Fibroblast of skin of right quadriceps (primary cell): Measurements from ENCODE around the gene RNF126.
"Not testable (repeated sequence)": the region's sequence is repeated elsewhere in the genome, so short reads cannot be mapped to it uniquely, and the experiment has no call there.

Source experiments
- DNase-seq: peaks from one replicate; pipeline ENCODE4 v3.0.0-alpha.2; 2013

RNF126 gene

DNA sequence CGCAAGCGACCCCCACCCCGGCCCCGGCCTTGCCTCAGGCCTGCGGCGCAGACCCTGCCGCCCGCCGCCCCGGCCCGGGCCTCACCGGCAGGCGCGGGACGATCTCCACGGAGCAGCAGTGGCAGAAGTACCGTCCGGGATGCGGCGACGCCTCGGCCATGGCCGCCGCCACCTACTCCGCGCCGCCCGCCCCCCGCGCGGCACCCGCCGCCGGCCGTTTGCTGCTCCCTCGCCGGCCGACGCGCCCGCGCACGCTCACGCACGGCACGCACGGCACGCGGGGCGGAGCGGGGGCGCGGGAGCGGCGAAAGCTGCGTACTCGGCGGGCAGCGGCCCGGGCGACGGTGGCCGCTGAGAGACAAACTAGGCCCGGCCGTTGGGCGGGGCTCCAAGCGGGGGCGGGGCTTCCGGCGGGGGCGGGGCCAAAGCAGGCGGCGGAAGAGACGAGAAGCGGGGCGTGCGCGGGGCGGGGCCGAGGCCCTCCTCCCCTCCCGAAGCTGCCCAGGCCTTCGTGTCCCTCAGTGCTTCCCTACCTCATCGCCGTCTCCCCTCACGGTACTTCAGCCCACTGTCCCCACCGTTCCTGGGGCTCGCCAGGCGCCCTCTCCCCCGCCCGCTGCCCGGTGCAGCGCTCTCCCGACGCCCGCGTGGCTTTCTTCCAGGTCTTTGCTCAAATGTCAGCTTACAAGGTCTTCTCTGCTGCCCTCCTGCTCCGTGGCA is at the start of gene RNF126:
Gene RNF126, minus strand, starts transcription at position 253 of the 720 bp plus-strand sequence. Its CDS starts 93 bp downstream, at position 160.
- peak; percentile 94 for DNase-seq

DNA sequence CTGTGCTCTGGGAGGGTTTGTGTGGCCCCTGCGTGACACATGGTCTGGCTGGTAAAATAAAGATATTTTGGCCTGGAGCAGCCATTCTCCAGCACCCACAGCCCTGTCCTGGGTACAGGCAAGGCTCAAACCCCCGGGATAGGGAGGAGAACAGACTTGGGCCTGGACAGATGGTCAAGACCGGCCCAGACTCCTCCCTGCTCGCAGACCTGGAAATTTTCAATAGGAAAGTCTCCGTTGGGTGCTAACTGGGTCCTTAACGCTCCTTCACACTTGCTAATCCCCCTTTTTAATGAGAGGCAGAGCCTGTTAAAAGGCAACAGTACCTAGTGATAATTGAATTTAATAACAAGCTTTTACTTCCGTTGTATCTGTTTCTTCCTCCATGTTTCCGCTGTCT is 48.2 kb upstream of the RNF126 start:
- DNase-seq, result no peak

DNA sequence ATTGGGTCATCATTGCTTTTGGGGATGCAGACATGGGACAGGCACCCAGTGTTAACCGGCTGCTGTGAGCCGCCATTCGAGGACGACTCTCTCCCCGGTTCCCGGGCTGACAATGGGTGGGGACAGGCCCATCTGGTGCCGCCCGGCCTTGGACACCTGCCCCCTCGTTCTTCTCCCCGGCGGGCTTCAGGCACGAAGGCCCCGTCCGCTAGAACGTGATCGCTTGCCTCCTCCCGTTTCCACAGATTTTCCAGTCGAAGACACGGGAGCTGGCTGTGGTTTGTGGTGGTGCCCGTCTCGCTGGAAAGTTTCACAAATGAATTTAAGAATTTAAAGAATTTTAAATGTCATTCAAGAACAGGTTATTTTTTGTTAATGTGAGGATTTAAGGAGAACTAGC is 47.8 kb upstream of the RNF126 start:
- DNase-seq, result no peak

DNA sequence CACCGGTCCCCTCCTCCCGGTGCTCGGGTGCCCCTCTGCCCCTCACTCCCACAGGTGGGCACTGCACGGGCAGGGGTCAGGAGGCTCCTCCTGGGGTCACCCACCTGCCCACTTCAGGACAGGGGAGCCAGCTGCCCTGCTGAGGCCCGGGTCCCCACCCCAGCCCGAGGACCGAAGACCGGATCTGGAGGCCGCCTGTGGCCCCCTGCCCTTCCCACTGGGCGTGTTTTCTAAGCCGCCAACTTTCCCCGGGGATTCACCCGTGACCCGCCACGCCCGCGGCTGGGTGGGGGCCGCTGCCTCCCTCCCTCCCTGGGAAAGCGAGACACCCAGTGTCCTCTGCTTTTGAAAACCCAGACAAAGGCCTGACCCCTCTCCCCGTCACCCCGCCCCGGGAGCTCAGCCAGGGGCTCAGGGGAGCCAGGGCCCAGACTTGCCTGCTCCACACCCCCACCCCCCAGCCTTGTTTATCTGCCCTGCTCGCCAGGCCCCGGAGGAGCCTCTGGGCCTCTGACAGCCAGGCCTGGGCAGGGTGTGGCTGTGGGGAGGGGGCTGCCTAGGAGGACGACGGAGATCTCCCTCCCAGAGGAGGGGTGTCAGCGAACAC is 47.1 kb upstream of the RNF126 start:
- DNase-seq, result no peak

DNA sequence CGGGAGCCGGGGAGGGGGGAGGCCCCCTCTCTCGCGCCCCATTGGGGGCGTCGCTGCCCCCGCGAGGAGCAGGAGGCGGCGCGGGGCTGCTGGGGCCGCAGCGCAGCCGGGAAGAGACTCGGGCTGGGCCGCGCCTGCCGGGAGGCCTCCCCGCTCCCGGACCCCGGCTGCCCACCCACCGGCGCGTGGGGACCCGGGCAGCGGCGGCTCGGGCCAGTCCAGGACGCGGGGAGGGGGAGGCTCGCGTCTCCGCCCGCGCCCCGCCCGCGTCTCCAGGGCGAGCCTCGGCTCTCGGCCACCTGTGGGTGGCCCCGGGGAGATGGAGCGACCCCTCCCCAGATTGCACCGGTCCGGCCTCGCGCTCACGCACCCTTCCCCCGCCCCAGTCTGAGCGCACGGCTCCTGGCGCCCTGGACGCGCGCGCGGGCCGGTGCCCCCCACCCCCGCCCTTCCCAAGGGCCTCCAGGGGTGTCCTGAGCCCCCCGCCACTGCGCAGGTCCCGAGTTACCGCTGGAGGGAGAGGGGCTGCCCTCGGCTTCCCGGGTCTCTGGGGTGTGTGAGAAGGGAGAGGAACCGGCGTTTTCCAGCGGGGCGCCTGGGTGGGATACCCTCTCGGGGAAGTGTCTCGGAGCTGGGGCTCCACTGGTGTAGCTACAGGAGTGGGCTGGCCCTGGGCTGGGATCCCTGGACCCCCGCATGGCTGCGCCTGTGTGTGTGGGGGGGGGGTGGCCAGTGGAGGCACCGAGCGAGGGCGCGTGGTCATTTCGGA is 46.4 kb upstream of the RNF126 start:
- no peak for DNase-seq

DNA sequence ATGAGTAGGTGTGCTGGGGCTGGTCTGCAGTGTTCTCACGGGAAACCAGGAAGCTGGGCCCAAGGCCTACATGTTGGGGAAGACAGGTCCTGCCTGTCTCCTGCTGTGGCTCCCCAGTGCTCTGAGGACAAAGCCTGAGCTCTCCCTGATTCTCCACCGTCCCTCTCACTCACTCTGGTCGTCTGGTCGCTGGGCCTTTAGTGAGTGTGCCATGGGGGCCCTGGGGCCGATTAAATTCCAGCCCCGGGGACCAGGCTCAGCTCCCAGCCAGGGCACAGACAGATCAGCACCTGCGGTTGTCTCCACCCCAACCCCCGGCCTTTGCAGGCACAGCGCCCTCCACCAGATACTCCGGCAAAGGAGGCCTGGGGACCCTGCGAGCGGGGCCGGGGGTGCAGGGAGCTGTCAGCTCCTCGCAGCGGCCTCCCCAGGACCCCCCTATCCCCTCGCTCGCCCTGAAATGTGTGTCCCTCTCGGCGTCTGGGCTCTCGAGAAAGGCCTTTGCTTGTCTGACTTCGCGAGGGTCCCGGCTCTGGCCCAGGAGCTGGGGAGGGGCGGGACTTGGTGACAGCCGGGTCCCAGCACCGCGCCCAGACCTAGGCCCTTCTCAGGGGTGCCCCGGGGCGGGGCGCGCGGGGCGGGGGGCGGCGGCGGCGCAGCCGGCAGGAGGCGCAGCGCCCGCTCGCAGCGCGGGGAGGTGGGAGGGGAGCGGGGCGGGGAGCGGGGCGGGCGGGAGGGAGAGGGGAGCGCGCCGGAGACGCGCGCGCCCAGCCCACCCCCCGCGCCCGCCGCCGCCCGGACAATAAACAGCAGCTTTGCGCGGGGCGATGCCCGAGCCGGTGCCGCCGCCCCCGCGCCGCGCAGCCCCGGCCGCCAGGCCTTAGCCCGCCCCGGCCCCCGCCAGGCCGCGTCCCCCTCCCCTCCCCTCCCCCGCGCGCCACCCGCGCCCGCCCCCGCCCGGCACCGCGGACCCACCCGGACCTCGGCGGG is 45.4 kb upstream of the RNF126 start, which contains the start of gene PALM:
Gene PALM, plus strand, starts transcription at position 782 of the 990 bp plus-strand sequence. CDS start 212 bp downstream, outside the sequence.
- no peak for DNase-seq

DNA sequence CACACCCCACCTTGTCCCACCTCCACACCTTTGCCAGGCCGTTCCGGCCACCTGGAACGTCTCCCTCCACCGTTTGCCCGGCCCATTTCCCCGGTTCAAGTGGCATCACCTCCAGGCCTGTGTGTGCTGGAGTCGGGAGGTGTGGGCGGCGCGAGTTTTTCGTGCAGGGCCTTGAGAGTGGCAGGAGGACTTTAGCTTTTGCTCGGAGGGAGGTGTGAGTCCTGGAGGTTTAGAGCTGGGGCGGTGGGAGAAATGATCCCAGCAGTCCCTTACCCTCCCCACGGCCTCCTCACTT is 41.4 kb upstream of the RNF126 start:
- no peak for DNase-seq

DNA sequence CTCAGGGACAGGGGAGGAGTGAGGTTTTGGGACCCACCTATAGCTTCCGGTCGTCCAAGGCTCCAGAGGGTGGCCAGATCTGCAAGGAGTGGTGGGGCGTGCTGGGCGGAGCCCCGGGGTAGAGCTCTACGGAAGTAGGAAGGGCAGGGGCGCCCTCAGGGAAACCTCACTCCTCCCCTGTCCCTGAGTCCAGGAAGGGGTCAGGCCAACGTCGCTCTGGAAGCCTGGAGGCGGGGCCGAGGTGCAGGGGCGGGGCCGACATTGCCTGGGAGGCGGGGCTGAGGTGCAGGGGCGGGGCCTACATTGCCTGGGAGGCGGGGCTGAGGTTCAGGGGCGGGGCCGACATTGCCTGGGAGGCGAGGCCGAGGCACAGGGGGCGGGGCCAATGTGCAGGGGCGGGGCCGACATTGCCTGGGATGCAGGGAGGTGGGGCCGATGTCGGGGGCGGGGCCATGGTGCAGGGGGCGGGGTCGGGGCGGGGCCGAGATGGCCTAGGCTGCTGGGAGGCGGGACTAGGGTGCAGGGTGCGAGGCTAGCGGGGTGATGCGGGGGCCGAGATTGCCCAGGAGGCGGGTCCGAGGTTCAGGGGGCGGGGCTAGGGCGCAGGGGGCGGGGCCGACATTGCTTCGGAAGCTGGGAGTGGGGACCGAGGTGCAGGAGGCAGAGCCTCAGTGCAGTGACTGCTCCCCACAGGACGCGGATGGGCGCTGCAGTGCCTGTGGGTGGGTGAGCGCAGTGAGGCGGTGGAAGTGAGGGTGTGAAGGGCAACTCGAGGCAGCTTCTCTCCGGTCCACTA is 40.8 kb upstream of the RNF126 start:
- DNase-seq, result peak; percentile 39

DNA sequence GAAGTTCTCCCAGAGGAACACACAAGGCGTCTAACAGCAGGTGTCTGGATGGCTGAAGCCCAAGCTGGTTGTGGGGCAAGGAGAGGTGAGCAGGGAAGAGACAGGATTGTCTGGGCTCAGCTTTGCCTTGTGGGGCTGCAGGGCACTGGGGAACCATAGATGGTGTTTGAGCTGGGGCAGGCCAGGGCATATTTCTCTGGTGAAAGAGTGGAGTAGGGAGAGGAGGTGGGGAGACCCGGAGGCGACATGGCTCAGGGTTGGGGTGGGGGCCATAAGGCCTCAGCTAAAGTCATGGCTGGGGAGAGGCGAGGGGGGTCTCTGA is 40.3 kb upstream of the RNF126 start:
- no peak for DNase-seq

DNA sequence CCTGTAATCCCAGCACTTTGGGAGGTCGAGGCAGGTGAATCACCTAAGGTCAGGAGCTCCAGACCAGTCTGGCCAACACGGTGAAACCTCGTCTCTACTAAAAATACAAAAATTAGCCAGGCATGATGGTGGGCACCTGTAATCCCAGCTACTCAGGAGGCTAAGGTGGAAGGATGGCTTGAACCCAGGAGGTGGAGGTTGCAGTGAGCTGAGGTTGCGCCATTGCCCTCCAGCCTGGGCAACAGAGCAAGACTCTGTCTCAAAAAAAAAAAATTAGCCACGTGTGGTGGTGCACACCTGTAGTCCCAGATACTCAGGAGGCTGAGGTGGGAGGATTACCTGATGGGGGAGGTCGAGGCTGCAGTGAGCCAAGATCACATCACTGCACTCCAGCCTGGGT is 39.8 kb upstream of the RNF126 start:
- DNase-seq, result not testable (repeated sequence)

DNA sequence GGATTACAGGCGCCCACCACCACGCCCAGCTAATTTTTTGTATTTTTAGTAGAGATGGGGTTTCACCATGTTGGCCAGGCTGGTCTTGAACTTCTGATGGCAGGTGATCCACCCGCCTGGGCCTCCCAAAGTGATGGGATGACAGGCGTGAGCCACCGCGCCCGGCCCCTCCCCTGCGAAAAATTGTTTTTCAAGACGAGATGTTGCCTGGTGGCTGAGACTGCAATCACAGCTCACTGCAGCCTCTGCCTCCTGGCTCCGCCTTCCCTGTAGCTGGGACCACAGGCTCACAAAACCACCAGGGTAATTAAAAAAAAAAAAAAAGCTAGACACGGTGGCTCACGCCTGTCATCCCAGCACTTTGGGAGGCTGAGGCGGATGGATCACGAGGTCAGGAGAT is 36.9 kb upstream of the RNF126 start:
- not testable (repeated sequence) for DNase-seq

DNA sequence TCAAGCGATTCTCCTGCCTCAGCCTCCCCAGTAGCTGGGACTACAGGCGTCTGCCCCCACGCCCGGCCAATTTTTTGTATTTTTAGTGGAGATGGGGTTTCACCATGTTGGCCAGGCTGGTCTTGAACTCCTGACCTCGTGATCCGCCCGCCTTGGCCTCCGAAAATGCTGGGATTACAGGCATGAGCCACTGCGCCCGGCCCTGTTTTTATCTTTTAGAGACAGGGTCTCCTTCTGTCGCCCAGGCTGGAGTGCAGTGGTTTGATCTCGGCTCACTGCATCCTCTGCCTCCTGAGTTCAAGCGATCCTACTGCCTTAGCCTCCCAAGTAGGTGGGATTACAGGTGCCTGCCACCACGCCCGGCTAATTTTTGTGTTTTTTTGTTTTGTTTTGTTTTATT is 35.5 kb upstream of the RNF126 start:
- not testable (repeated sequence) for DNase-seq

DNA sequence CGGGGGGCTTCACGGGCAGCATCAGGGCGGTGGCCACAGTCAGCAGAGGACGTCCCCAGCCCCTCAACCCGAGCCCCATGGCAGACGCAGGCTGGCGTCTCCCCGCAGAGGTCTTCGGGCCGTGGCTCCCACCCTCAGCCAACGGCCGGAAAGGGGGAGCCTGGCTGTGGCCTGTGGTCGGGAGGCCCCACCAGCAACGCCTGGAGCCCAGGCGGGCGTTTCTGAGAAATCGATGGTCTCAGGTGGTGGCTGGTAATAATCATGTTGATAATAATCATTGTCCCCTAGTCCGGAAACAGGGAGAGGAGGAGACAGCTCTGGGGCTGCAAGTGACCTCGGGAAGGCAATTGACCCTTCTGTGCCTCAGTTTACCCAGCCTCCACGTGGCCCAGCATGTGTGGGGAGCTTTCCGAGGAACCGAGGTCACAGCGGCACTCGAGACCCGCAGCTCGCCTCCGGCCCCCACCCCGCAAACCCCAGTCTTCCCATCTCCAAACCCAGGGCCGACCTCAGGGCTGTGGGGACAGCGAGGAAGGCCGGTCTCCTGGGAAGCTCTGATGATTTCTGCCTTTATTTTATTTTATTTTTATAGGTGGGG is 32.4 kb upstream of the RNF126 start, which contains the start of gene PRSS57:
Gene PRSS57, minus strand, starts transcription at position 101 of the 598 bp plus-strand sequence. Its CDS starts 22 bp downstream, at position 79.
- no peak for DNase-seq

DNA sequence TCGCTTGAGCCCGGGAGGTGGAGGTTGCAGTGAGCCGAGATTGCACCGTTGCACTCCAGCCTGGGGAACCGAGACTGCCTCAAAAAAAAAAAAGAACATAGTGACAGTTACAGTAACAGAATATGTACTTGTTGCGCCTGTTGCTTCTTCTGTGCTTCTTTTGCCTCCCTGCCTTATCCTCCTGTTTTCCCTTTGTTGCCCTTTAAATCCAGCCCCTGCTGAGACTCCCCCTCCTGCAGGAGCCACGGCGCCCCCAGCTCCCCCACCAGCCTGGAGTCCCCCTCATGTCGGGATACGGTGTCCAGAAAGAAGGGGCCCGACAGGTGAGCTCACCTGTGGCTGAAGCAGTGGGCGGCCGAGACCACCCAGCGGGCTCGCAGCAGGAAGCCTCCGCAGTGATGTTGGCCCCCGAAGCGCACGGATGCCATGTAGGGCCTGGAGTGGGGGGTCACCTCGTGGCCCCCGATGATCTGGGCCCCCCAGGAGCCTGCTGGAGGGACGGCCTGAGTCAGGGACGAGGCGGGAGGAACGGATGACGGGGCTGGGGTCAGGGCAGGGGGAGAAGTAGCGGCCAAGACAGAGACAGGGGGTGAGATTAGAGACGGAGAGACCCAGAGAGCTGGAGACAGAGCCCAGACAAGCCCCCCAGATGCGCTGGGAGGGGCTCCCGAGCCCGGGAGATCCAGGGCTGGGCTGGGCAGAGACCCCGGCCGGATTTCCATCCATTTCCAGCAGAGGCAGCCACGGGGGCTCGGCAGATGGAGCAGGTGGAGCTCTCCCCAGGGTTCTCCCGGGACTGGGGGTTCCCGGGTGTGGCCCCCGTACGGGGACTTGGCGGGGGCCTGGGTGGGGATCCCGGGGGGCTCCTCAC is 31.7 kb upstream of the RNF126 start:
- DNase-seq, result no peak

DNA sequence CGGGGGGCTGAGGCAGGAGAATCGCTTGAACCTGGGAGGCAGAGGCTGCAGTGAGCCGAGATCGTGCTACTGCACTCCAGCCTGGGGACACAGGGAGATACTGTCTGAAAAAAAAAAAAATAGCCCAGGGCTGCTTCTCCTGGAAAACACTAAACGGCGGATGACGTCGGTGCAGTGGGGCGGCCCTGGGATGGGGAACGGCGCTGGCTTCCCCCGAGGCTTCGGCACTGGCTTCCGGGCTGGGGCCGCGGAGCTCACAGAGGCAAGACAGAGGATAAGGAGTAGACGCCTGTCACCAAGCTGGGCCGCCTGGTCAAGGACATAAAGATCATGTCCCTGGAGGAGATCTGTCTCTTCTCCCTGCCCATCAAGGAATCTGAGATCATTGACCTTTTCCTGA is 27.2 kb upstream of the RNF126 start:
- DNase-seq, result no peak

DNA sequence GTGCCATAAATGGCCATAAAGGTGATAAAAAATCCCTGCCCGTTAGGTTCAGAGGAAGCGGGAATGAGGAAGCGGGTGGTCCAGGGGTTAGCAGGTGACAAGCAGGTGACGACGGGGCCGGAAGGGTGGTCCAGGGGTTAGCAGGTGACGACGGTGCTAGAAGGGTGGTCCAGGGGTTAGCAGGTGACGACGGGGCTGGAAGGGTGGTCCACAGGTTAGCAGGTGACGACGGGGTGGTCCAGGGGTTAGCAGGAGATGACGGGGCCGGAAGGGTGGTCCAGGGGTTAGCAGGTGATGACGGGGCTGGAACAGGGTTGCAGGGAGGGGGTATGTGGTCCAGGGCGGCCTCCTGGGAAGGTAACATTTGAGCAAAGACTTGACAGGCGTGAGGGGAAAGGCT is 26.0 kb upstream of the RNF126 start:
- no peak for DNase-seq

DNA sequence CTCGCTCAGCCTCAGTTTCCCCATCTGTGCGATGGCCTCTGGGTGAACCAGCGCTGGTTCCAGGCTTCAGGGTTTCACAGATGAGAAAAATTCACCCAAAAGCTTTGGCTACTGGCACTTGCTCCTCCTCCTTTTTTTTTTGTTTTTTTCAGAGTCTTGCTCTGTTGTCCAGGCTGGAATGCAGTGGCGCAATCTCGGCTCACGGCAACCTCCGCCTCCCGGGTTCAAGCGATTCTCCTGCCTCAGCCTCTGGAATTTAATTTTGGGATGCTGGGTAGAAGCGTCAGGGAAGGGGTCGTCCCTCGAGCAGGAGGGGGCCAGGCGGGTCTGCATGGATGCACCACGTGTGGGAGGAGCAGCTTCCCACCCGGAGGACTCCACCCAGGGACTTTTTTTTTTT is 25.2 kb upstream of the RNF126 start:
- DNase-seq, result no peak

DNA sequence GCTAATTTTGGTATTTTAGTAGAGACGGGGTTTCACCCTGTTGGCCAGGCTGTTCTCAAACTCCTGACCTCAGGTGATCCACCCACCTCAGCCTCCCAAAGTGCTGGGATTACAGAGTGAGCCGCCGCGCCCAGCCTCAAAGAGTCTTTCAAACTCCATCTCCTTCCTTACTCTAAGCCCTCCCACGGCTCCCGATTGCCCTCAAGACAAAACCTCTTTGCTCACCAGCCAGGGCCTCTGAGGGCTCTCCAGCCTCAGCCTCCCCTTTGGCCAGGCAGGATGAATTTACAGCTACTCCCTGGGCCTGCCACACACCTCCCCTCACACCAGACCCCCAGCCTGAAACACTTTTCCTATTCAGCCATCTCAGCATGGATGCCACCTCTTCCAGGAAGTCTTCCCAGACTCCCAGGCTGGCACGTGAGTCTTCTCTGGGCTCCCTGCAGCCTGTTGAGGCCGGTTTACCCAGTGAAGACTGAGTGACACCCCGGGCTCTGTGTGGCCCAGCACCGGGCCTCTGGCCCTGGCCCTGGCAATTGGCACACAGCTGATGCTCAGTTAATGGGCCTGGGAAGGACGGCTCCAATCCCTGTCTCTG is 24.7 kb upstream of the RNF126 start:
- no peak for DNase-seq

DNA sequence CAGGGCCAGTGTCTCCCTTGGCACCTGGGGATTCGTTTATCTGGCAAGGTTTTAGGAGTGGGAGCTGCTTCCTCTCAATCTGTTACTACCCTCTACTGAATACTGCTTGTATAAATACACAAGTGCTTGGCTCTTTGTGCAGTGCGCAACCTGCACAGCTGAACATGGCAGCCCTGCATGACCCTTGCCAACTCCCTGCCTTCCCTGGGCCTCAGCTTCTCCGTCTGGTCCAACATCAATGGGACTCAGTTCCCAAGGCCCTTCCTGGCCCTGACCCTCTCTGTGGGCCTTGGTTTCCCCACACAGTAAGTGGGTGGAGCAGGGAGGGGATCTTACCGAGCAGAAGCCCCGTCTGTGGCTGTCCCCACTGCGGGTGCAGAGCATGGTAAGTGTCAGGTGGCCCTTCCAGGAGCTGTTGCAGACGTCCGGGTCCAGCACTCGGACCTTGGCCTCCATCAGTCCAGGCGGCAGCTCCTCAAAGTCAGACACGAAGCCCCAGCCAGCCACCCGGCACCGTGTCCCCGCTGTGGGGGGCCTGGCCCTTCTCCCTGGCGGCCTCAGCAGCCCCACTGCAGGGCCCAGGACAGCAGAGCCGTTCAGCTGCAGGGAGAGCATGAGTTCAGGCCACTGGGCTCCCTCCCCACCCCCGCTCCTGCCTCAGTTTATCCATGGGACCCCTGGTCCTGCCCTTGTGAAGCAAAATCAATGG is 23.7 kb upstream of the RNF126 start:
- DNase-seq, result no peak
